GM23338 (cell line): ENCODE results near the gene OR4K2. TPM values are rescaled to one million over a fixed set of nuclear protein-coding genes. Genes with fewer than 3 reads are reported as not detected.

Experiments used
- ATAC-seq: fragments of 200-7000 bp; cut with Tn5 transposase; 3 replicates; pipeline ENCODE4 v1.9.1; 2020
- DNase-seq: peaks from one replicate; pipeline ENCODE4 v3.0.0-alpha.2; 2015; ENCODE audit warnings: low spot score
- H2AFZ ChIP-seq: fragments of 200-600 bp; sonication (generic); 2 replicates; pipeline ENCODE4 v1.8.0; 2016; ENCODE audit warnings: antibody characterized with exemption, mild to moderate bottlenecking, moderate library complexity
- H3F3A ChIP-seq: fragments of 200-600 bp; sonication (generic); replicated peaks from 2 replicates; pipeline ENCODE4 v1.8.0; 2017; ENCODE audit warnings: antibody characterized with exemption, mixed run types, low read depth
- H3K27ac ChIP-seq: fragments of 200-600 bp; sonication (generic); 2 replicates; pipeline ENCODE4 v1.6.1; 2016; ENCODE audit warnings: low read depth
- H3K27me3 ChIP-seq: fragments of 200-600 bp; sonication (generic); 2 replicates; pipeline ENCODE4 v1.8.0; 2016; ENCODE audit warnings: mild to moderate bottlenecking, mixed run types, moderate library complexity; ENCODE audit not compliant: insufficient read depth
- H3K36me3 ChIP-seq: fragments of 200-600 bp; sonication (generic); 2 replicates; pipeline ENCODE4 v1.8.0; 2016; ENCODE audit warnings: mild to moderate bottlenecking; ENCODE audit not compliant: insufficient read depth
- H3K4me1 ChIP-seq: fragments of 200-600 bp; sonication (generic); 2 replicates; pipeline ENCODE4 v1.8.0; 2016; ENCODE audit warnings: mild to moderate bottlenecking, moderate library complexity; ENCODE audit not compliant: insufficient read depth
- H3K4me2 ChIP-seq: fragments of 200-600 bp; sonication (generic); 2 replicates; pipeline ENCODE4 v1.7.1; 2017; ENCODE audit warnings: mixed run types
- H3K4me3 ChIP-seq: fragments of 200-600 bp; sonication (generic); 2 replicates; pipeline ENCODE4 v1.6.1; 2016; ENCODE audit warnings: mixed run types
- H3K79me2 ChIP-seq: fragments of 200-600 bp; sonication (generic); replicated peaks from 2 replicates; pipeline ENCODE4 v1.8.0; 2017; ENCODE audit warnings: mild to moderate bottlenecking; ENCODE audit not compliant: insufficient read depth
- H3K9me2 ChIP-seq: fragments of 200-600 bp; sonication (generic); 2 replicates; pipeline ENCODE4 v1.8.0; 2017; ENCODE audit not compliant: insufficient read depth
- H4K20me1 ChIP-seq: fragments of 200-600 bp; sonication (generic); replicated peaks from 2 replicates; pipeline ENCODE4 v1.8.0; 2017; ENCODE audit warnings: mild to moderate bottlenecking; ENCODE audit not compliant: insufficient read depth
- H3K27ac Mint-ChIP-seq: 2 replicates; pipeline ENCODE4 v1.8.0; 2020; ENCODE audit warnings: inconsistent platforms, mild to moderate bottlenecking, moderate library complexity, mixed read lengths
- H3K27me3 Mint-ChIP-seq: 3 replicates; pipeline ENCODE4 v1.8.0; 2022; ENCODE audit warnings: low read depth, mild to moderate bottlenecking, moderate library complexity, mixed read lengths, inconsistent platforms; ENCODE audit not compliant: insufficient read depth, poor library complexity
- H3K36me3 Mint-ChIP-seq: 3 replicates; pipeline ENCODE4 v1.8.0; 2021; ENCODE audit warnings: low read depth, mild to moderate bottlenecking, inconsistent platforms, moderate library complexity, mixed read lengths
- H3K4me1 Mint-ChIP-seq: 3 replicates; pipeline ENCODE4 v1.8.0; 2020; ENCODE audit warnings: mild to moderate bottlenecking, inconsistent platforms, mixed read lengths
- H3K4me3 Mint-ChIP-seq: 3 replicates; pipeline ENCODE4 v1.8.0; 2021; ENCODE audit warnings: moderate library complexity, mild to moderate bottlenecking, inconsistent platforms, mixed read lengths
- H3K9me3 Mint-ChIP-seq: 3 replicates; pipeline ENCODE4 v1.8.0; 2020; ENCODE audit warnings: moderate library complexity, mild to moderate bottlenecking, inconsistent platforms, mixed read lengths
- CTCF ChIP-seq, 2 experiments: fragments of 200-600 bp in 1 of 2; sonication (generic) in 1 of 2; conservative IDR thresholded peaks; 2 replicates each; pipeline versions ENCODE4 v1.5.1 to v1.6.1; 2016 to 2017; ENCODE audit warnings: antibody characterized with exemption in 2 of 2, low read depth in 2 of 2, mild to moderate bottlenecking in 2 of 2, moderate library complexity in 1 of 2
- ETS1 ChIP-seq: IDR thresholded peaks from 2 replicates; pipeline ENCODE4 v1.6.1; 2016; ENCODE audit warnings: antibody characterized with exemption
- EZH2 ChIP-seq: fragments of 200-600 bp; sonication (generic); IDR thresholded peaks from one replicate; pipeline ENCODE4 v1.8.0; 2017; ENCODE audit warnings: antibody characterized with exemption, mild to moderate bottlenecking, low read depth; ENCODE audit not compliant: unreplicated experiment
- EZH2phosphoT487 ChIP-seq: fragments of 200-600 bp; sonication (generic); IDR thresholded peaks from one replicate; pipeline ENCODE4 v1.8.1; 2018; ENCODE audit warnings: antibody characterized with exemption; ENCODE audit not compliant: unreplicated experiment
- JUNB ChIP-seq: IDR thresholded peaks from one replicate; pipeline ENCODE4 v1.6.1; 2016; ENCODE audit warnings: antibody characterized with exemption; ENCODE audit not compliant: unreplicated experiment
- NANOG ChIP-seq: IDR thresholded peaks from 2 replicates; pipeline ENCODE4 v1.6.1; 2016; ENCODE audit warnings: antibody characterized with exemption, borderline replicate concordance
- POLR2AphosphoS5 ChIP-seq: IDR thresholded peaks from 2 replicates; pipeline ENCODE4 v1.6.1; 2016; ENCODE audit warnings: antibody characterized with exemption, low read depth
- REST ChIP-seq: IDR thresholded peaks from one replicate; pipeline ENCODE4 v1.6.1; 2018; ENCODE audit warnings: antibody characterized with exemption; ENCODE audit not compliant: unreplicated experiment
- STAT1 ChIP-seq: IDR thresholded peaks from one replicate; pipeline ENCODE4 v1.6.1; 2016; ENCODE audit warnings: antibody characterized with exemption; ENCODE audit not compliant: unreplicated experiment
- ZNF114 ChIP-seq: fragments of 250-450 bp; sonication (Bioruptor Pico); IDR thresholded peaks from 2 replicates; pipeline ENCODE4 v1.5.0; 2020; ENCODE audit warnings: mild to moderate bottlenecking, moderate library complexity
- ZNF331 ChIP-seq: fragments of 250-450 bp; sonication (Bioruptor Pico); IDR thresholded peaks from 2 replicates; pipeline ENCODE4 v1.5.0; 2020; ENCODE audit warnings: low read depth, mild to moderate bottlenecking, moderate library complexity
- polyA plus RNA-seq: library from polyadenylated mRNA; unstranded; fragments of >200 nt; fragmentation: Nextera tagmentation; extraction: Ambion mirVana; gene quantifications from 2 replicates; pipeline ENCODE4 v1.2.1, GENCODE V29; 2016
- total RNA-seq: library from RNA; depleted of rRNA; stranded (reverse); fragments of >200 nt; shearing (Covaris generic); gene quantifications from 2 replicates; pipeline ENCODE4 v1.2.3, GENCODE V29; 2014

OR4K2 gene
- total and polyA plus RNA-seq, 2 experiments from 2014 or later = not detected

- TF ChIP-seq STAT1 (no peak), NANOG (no peak), CTCF (conservative IDR thresholded peaks at IDR 0.05; ENCODE audit: low read depth in 2 of 2) (no peak), EZH2 (no peak), EZH2phosphoT487 (no peak)
Measured at GRCh38 chr14:19838433-19838832, 36.5 kb upstream of the OR4K2 start (continued).

GRCh38 chr14:19851365-19851764, 23.6 kb upstream of the OR4K2 start:
- H3K9me2 ChIP-seq = no peaks in the 10 kb centered on the region
- Mint-ChIP-seq H3K27me3 (no peaks in the 10 kb centered on the region), H3K4me3 (no peak overlapping the region), H3K36me3 (peaks cover 51% of the 10 kb centered on the region), H3K9me3 (peaks cover 75% of the 10 kb centered on the region), H3K27ac (no peak overlapping the region), H3K4me1 (no peaks in the 10 kb centered on the region)
- no peak overlapping the region for H3K4me3 ChIP-seq
- H3K4me1 ChIP-seq = no peaks in the 10 kb centered on the region
- DNase-seq (no peak), ATAC-seq (no peak)
- no peaks in the 10 kb centered on the region for H3K27me3 ChIP-seq
- no peak overlapping the region for H3K4me2 ChIP-seq
- no peaks in the 10 kb centered on the region for H3F3A ChIP-seq
- peaks cover 14% of the 10 kb centered on the region for H3K36me3 ChIP-seq
- H2AFZ ChIP-seq = no peak overlapping the region
- no peak overlapping the region for H3K27ac ChIP-seq
- no peaks in the 10 kb centered on the region for H3K79me2 ChIP-seq
- H4K20me1 ChIP-seq = no peaks in the 10 kb centered on the region
- no peak for TF ChIP-seq CTCF (conservative IDR thresholded peaks at IDR 0.05; ENCODE audit: low read depth in 2 of 2)
- TF ChIP-seq ZNF114 (CRISPR knock-in tag) = no peak
- no peak for TF ChIP-seq JUNB
- TF ChIP-seq EZH2 = no peak
- no peak for TF ChIP-seq POLR2AphosphoS5
- no peak for TF ChIP-seq ZNF331
- TF ChIP-seq ETS1 = no peak
- TF ChIP-seq STAT1 = no peak
- TF ChIP-seq EZH2phosphoT487 = no peak
- TF ChIP-seq REST = no peak
- TF ChIP-seq NANOG = no peak
